Retinal pigment epithelial cell (primary cell): ENCODE data around the gene GDPD5.

Experiments
- DNase-seq: peaks from one replicate; pipeline ENCODE4 v3.0.0-alpha.2; 2010; ENCODE audit warnings: low read depth
- H3K4me3 ChIP-seq: 2 replicates; pipeline ENCODE4 v1.5.1; 2011; ENCODE audit warnings: mild to moderate bottlenecking, low read length, control low read depth, moderate library complexity
- CTCF ChIP-seq: conservative IDR thresholded peaks from 2 replicates; pipeline ENCODE4 v1.5.1; 2011; ENCODE audit warnings: low read depth, low read length, control low read depth, inconsistent platforms

Gene GDPD5

GRCh38 chr11:75556275-75556674 lies 30.5 kb upstream of the GDPD5 start:
- DNase-seq, result no peak
- no peak overlapping the region for H3K4me3 ChIP-seq
- TF ChIP-seq CTCF, result no peak

- no peak for TF ChIP-seq CTCF
- no peak overlapping the region for H3K4me3 ChIP-seq
- no peak for DNase-seq
These were observed 29.5 kb upstream of the GDPD5 start for GRCh38 chr11:75555079-75555811.

GRCh38 chr11:75554258-75555022 lies 28.7 kb upstream of the GDPD5 start:
- H3K4me3 ChIP-seq, result no peak overlapping the region
- no peak for TF ChIP-seq CTCF
- no peak for DNase-seq

GRCh38 chr11:75553889-75554257 lies 28.1 kb upstream of the GDPD5 start:
- no peak for DNase-seq
- no peak overlapping the region for H3K4me3 ChIP-seq
- no peak for TF ChIP-seq CTCF

- H3K4me3 ChIP-seq, result no peak overlapping the region
- no peak for DNase-seq
- TF ChIP-seq CTCF, result no peak
These were observed 27.4 kb upstream of the GDPD5 start for GRCh38 chr11:75553182-75553581.

- no peak for TF ChIP-seq CTCF
- H3K4me3 ChIP-seq, result no peak overlapping the region
- DNase-seq, result no peak
These were observed 23.7 kb upstream of the GDPD5 start for GRCh38 chr11:75549370-75549958.
